CD4-positive, alpha-beta T cell treated with Interleukin-1 beta for 1 hour (primary cell): ENCODE measurements around the gene PMS2.
A peak's percentile ranks its signal among the peaks of the same experiment; 100 is the strongest.
"Not testable (repeated sequence)": the region's sequence is repeated elsewhere in the genome, so short reads cannot be mapped to it uniquely, and the experiment has no call there.

Source experiments
- DNase-seq, 2 donors: peaks; one replicate each; pipeline ENCODE4 v3.0.0-alpha.2; 2020 to 2022

Gene PMS2

DNA sequence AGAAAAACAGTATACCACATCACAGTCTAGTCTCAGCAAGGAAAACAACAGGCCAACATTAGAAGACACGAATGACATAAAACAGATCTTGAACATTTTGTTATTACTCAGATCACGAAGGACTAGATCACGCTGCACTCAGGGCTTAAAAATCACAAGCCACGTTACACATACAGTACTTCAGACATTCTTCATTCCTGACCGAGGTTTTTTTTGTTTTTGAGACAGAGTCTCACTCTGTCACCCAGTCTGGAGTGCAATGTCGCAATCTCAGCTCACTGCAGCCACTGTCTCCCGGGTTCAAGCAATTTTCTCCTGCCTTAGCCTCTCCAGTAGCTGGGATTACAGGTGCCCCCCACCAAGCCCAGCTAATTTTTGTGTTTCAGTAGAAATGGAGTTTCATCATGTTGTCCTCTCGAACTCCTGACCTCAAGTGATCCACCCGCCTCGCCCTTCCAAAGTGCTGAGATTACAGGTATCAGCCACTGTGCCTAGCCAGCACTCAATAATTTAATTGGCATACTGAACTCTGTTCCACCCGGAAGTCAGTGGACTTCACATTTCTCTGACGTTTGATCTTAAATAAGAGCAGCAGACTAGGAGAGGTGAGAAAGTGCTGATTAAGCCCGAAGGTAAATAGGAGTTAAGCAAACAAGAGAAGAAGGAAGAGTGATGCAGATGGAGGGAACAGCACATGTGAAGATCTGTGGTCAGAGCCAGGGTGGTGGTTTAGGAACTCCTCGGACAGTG is 3.7 kb upstream of the PMS2 start:
- no peak for DNase-seq

DNA sequence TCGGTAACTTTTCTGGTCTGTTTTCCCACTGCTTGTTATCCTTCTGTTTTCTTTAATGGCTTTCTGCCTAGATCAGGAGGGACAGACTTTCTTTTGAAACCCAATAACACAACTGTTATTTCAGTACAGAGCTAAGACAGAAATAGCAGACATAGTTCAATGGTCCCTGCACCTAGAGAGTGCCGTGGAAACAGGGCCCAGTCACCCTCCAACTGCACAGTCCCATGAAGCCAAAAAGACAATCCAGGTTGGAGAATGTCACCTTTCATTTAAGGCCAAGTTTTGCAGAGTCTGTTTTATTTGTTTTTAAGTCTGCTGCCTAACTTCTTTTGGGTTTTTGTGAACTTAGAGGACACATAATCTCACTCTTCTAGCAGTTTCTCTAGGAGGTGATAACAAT is 2.7 kb upstream of the PMS2 start:
- no peak for DNase-seq

DNA sequence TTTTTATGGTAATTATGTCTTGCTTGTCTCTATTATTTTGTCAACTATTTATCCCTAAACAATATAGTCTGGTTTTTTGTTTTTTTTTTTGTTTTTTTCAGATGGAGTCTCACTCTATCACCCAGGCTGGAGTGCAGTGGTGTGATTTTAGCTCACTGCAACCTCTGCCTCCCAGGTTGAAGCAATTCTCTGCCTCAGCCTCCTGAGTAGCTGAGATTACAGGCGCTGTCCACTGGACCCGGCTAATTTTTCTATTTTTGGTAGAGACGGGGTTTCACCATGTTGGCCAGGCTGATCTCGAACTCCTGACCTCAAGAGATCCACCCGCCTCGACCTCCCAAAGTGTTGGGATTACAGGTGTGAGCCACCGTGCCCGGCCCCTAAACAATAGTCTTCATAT is 1.5 kb upstream of the PMS2 start:
- not testable (repeated sequence) for DNase-seq

DNA sequence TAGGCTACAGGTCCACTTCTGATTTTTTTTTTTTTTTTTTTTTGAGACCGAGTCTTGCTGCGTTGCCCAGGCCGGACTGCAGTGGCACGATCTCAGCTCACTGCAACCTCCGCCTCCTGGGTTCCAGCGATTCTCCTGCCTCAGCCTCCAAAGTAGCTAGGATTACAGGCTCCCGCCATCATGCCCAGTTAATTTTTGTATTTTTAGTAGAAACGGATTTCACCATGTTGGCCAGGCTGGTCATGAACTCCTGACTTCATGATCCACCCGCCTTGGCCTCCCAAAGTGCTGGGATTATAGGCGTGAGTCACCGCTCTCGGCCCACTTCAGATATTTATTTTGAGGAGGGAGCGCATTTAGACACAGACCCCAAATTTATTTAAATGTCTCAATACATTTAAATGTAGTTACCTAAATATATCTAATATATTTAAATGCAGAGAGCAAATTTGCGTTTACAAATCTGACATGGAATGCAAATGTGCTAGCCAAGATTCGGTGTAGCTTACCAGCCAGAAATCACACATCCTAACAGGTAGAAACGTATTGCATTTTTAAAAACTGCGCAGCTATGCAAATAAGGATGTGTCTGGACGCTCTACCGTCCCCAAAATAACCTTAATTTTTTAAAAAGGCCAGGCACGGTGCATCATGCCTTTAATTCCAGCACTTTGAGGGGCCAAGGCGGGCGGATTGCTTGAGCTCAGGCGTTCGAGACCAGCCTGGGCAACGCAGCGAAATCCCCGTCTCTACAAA is 836 bp downstream of the PMS2 start:
- DNase-seq, result not testable (repeated sequence)

DNA sequence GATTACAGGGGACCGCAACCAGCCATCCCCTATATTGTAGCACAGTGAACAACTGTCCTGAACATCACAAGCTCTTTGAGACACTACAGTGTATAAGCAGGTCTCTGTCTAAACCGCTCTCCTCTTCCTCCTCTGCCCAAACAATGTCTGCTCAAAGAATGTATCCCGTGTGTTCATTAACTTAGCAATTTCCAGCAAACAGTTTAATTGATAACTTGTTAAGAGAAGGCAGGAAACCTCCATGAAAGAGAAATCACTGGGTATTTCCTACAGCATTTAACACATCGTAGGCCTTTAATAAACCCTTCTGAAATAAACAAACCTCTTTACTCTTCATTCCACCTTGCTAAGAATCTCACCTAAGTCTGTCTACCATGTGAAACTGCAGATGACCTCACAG is 1.5 kb downstream of the PMS2 start:
- no peak for DNase-seq

DNA sequence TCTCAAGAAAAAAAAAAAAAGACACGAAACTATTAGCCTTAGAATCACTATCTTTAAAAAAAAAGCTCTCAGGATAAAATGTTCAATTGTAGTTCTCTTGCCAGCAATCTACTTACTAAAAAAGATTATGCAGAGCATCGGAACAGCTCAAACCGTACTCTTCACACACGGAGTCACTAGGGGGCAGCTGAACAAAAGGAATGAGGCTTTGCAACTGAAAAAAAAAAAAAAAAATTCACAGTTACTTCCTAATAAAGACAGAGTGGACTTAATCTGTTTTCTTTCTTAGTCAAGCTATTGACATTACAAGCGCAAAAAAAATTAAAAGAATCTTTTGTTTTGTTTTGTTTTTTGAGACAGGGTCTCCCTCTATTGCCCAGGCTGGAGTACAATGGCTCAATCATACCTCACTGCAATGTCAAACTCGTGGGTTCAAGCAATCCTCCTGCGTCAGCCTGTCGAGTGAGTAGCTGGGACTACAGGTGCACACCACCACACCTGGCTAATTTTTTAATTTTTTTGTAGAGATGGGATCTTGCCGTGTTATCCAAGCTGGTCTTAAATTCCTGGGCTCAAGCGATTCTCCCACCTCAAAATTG is 11.5 kb downstream of the PMS2 start:
- DNase-seq, result peak; percentile 60 to 68

DNA sequence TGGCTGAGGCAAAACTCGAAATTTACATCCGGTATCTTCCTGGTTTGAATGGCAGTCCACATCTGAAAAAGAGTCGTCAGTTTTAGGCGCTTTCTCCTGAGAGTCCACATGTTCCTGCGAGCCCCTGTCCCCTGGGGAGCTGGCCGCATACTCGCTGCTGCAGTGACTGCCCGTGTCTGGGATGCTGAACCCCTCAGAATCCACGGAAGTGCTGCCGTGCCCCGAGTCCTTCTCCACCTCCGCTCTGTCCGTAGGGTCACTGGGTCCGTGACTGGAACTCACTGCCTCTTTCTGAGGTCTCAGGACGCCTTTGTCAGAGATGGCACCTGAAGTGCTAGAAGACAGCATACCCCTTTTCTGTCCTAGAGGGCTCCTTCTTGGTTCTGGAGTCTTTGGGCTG is 21.8 kb downstream of the PMS2 start:
- DNase-seq, result not testable (repeated sequence)

DNA sequence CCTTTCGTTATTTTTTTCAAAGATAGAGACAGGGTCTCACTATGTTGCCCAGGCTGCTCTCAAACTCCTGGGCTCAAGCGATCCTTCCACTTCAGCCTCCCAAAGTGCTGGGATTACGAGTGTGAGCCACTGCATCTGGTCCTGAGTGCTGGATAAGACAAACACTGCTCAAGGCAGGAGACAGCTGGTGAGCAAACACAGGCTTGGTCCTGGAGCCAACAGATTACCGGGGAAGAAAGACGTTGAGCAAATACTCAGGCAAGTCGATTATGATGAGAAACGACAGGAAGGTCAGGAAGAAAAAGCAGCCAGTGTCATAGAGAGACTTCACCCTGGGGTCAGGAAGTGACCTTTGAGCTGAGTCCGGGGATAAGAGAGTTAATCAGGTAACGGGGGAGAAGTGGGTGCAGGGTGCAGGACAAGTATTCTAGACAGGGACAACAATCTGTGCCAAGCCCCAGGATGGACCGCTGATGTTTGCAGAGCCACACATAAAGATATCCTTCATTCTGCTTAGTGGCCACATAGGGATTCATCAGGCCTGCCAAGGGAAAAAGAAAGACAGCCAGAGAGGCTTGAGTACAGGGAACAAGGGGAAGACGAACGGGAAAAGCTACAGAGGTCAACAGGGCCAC is 29.1 kb downstream of the PMS2 start:
- DNase-seq, result not testable (repeated sequence)

DNA sequence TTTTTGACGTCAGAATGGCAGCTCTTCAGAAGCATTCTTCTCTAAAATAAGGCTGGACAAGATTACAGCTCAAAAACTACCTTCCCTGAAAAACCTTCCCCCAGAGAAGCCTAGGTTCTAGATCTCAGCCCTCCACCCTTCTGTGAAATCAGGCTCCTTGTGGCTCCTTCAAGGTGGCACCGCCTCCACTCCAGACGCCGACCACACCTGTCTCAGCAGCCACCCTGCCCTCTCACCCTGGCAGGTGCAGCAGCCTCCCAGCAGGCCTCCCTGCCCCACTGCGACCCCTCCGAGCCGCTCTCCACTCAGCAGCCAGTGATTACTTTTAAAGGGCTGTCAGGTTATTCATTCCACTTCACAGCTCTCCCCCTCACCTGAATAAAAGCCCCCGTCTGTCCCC is 35.3 kb downstream of the PMS2 start:
- not testable (repeated sequence) for DNase-seq

DNA sequence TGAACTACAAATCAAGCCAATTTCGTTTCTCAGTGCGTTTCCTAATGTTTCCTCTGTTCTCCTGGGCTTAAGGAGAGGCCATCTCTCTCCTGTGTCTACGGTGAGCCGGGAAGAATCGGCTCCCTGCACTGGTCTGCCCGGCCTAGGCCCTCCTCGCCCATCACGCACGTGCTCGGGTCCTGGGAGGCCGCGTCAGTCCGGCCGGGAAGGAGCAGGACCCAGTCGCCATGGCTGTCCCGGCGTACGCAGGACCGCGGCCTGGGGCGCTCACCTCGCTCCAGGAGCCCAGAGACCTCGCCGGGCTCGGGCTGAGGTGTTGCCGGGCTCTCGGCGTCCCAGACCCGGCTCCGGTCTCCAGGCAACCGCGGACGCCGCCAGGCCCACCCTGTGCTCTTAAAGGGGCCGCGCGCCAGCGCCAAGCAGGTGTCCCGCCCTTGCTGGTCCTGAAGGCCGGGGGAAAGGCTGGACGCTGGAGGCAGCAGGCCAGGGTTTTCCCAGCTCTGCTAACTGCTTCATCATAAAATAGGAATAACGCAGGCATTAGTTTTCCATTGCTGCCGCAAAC is 38.4 kb downstream of the PMS2 start, which contains the start of gene RSPH10B:
RSPH10B (minus strand) TSS at position 343 of the 565 bp plus-strand sequence. CDS start 3,573 bp downstream, outside the sequence.
- not testable (repeated sequence) for DNase-seq

DNA sequence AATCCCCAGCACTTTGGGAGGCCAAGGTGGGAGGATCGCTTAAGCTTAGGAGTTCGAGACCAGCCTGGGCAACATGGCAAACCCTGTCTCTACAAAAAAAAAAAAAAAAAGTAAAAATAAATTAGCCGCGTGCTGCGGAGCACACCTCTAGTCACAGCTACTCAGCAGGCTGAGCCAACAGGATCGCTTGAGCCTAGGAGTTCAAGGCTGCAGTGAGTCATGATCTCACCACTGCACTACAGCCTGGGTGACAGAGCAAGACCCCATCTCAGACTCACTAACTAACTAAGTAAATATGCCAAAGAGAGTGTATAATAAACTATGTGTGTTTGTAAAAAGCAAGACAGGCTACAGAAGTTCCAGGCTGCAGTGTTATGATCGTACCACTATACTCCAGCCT is 45.0 kb downstream of the PMS2 start:
- DNase-seq, result not testable (repeated sequence)

DNA sequence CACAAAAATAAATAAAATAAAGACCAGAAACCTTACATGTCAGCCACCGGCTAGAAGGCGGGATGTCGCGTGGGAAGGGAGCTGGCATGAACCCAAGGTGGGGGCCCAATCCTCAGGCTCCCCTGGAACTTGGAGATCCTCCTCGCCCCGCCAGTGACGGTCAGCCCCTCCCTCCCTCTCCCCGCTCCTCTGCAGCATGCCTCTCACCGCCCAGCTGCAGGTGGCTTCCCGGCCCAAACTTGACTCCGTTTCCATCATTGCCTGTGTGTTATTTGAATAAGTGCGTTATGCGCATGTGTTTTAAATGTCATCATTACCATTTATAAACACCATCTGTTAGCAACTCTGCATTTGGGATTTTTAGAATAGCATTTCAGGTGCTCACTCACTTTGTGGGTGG is 45.6 kb downstream of the PMS2 start:
- not testable (repeated sequence) for DNase-seq

DNA sequence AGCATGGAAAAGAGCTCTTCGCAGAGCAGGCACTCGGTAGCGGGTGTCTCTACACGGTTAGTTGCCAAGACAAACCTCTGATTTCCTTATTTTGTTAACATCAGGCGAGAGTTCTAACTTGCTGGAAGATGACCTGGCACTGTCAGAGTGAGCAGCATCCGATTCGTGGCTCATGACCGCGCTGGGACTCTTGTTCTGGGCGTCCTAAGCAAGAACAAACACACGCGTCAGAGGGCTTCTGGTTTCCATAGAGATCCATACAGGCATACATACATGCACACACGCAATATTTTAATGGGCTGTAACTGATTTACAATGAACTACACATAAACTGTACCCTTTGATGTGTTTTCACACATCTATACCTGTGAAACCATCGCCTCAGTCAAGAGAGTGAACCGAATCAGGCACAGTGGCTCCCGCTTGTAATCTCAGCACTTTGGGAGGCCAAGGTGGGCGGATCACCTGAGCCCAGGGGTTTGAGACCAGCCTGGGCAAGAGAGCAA is 73.9 kb downstream of the PMS2 start:
- not testable (repeated sequence) for DNase-seq

DNA sequence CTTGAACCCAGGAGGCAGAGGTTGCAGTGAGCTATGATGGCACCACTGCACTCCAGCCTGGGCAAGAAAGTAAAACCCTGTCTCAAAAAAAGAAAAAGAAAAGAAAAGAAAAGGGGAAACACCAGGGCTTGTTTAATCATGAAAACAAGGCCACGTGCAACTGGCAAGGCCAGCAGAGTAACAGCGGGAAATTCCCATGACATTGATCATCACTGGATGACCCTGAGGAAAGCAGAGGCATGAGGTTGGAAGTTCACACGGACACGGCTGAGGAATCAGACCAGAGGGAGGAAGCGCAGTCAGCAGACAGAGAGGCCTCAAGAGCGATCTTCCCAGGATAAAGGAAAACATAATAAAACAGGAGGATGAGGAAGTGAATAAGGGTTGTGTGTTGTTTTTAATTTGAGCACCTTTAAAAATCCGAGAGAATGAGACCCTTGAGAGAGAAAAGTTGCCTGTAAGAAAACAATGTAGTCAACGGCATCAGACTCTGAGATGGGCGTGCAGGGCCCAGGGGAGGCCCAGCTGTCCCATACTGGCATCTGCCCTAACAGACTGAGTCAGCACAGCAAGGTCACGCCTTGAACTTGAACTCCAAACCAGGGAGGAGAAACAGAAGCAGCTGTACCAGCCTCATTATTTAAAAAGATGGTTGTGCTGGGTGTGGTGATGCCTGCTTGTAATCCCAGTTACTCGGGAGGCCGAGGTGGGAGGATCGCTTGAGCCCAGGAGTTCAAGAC is 76.8 kb downstream of the PMS2 start:
- not testable (repeated sequence) for DNase-seq

DNA sequence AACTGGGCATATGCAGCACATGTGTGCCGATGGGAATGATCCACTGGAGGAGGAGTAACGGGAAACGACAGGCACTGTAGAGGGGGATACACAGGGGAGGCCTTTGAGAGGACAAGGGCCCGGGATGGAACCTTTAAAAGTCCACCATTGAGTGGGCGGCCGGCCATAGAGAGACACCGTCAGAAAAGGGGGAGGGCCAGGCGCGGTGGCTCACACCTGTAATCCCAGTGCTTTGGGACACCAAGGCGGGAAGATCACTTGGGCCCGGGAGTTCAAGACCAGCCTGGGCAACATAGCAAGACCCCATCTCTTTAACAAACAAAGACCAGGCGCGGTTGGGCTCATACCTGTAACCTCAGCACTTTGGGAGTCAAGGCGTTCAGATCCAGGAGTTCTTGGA is 77.6 kb downstream of the PMS2 start:
- DNase-seq, result not testable (repeated sequence)

DNA sequence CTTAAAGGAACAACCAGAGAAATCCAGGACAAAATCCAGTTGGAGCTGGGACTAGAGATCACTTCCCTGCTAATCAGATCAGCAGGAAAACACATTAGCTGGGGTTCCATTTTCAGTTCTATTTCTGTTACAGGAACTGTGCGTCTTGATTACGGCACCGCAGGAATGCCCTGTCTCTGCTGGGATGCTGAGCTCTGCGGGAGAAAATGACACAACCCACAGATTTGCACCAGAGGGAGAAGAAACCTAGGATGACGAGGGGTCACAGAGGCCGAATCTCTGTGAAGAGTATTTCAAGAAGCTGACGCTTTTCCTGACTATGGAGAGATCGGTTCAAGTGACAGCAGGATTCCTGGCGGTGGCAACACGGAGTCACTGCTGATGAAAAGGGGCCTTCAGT is 78.6 kb downstream of the PMS2 start:
- not testable (repeated sequence) for DNase-seq

DNA sequence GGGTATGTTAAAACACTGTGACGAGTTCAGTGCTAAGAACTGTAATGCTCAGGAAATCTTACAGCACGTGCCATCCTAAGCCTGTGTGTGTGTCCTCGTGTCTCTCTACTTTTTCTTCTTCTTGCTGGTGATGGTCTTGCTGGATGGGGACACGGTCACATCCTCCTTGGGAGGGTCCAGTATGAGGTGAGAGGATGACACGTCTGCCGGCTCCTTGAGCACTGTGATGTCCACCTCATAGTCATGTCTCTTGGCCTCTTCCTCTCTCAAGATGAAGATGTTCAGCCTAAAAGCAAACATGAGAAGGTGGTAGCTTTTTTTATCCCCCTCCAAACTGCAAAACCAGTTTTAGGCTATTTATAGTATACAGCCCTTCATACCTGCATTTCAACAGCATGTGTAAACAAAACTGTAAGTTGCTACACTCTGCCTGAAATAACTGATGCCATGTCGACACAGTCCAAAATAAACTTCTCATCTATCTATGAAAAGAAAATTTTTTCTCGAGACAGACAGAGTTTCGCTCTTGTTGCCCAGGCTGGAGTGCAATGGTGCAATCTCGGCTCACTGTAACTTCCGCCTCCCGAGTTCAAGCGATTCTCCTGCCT is 82.5 kb downstream of the PMS2 start:
- DNase-seq, result not testable (repeated sequence)

DNA sequence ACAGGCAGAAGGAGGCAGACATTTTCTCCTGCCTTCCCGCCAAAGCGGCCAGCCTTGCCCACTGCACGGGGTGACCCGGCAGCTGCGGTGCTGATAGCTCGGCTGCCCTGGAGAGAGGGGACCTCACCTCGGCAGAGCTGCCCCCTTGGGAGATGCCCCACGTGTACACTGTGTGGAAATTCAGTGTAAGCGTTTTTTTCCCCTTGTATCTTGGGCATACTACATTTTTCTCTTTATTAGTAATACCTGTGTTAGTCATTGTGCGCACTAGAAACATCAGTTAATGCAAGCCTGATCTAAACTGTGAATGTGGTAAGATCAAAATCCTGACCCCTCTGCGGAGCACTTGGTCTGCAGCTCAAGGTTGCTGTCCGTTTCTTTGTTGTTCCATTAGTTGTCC is 84.2 kb downstream of the PMS2 start:
- not testable (repeated sequence) for DNase-seq

DNA sequence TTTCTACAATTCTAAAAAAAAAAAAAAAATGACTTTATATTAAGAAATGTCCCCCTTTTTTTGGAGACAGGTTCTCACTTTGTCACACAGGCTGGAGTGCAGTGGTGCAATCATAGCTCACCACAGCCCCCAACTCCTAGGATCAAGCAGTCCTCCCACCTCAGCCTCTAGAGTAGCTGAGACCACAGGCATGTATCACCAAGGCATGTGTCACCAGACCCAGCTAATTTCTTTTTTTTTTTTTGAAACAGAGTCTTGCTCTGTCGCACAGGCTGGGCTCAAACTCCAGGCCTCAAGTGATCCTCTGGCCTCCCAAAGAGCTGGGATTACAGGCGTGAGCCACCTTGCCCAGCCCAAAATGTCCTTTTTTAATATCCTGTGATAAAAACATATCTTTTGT is 84.7 kb downstream of the PMS2 start:
- DNase-seq, result not testable (repeated sequence)
